HL-60/S4 treated with phorbol 12-myristate 13-acetate at 8.2 ng/mL for 4 days and 3 days (cell line): Measurements from ENCODE around the gene BCL2A1.
"Not testable (repeated sequence)": the region's sequence is repeated elsewhere in the genome, so short reads cannot be mapped to it uniquely, and the experiment has no call there.

Source experiments
- in situ Hi-C: fragments of 300-500 bp; cut with MboI; formaldehyde crosslinking; loops from 2 replicates; pipeline ENCODE4 v1.15.0; 2022; ENCODE audit warnings: low sequenced_read_pairs

Gene BCL2A1

GRCh38 chr15:79964232-79964805 is 6.7 kb downstream of the BCL2A1 start:
- in situ Hi-C loops: no loop called here

- in situ Hi-C loops: not testable (repeated sequence)
Observed at GRCh38 chr15:79962921-79963320, 8.1 kb downstream of the BCL2A1 start.

GRCh38 chr15:79962178-79962577 is 8.8 kb downstream of the BCL2A1 start:
- in situ Hi-C loops: no loop called here

GRCh38 chr15:79960502-79961212 is 10.3 kb downstream of the BCL2A1 start:
- in situ Hi-C loops: no loop called here

- in situ Hi-C loops: no loop called here
Observed at GRCh38 chr15:79957741-79958140, 13.3 kb downstream of the BCL2A1 start.

GRCh38 chr15:79956354-79956939 is 14.5 kb downstream of the BCL2A1 start:
- in situ Hi-C loops: no loop called here

GRCh38 chr15:79954661-79955060 is 16.3 kb downstream of the BCL2A1 start:
- in situ Hi-C loops: no loop called here

- in situ Hi-C loops: no loop called here
Observed at GRCh38 chr15:79953951-79954444, 17.0 kb downstream of the BCL2A1 start.

- in situ Hi-C loops: no loop called here
Observed at GRCh38 chr15:79952329-79952728, 18.7 kb downstream of the BCL2A1 start.

GRCh38 chr15:79950247-79950646 is 20.7 kb downstream of the BCL2A1 start:
- in situ Hi-C loops: no loop called here

GRCh38 chr15:79948761-79949160 is 22.2 kb downstream of the BCL2A1 start:
- in situ Hi-C loops: no loop called here

GRCh38 chr15:79948095-79948695 is 22.8 kb downstream of the BCL2A1 start:
- in situ Hi-C loops: no loop called here

GRCh38 chr15:79947009-79947408 is 24.0 kb downstream of the BCL2A1 start:
- in situ Hi-C loops: no loop called here

- in situ Hi-C loops: no loop called here
Observed at GRCh38 chr15:79944622-79945021, 26.4 kb downstream of the BCL2A1 start.

GRCh38 chr15:79943820-79944219 is 27.2 kb downstream of the BCL2A1 start:
- in situ Hi-C loops: no loop called here

GRCh38 chr15:79942741-79943481 is 28.1 kb downstream of the BCL2A1 start:
- in situ Hi-C loops: no loop called here

GRCh38 chr15:79939399-79939798 is 31.6 kb downstream of the BCL2A1 start:
- in situ Hi-C loops: no loop called here

GRCh38 chr15:79938143-79938542 is 32.9 kb downstream of the BCL2A1 start:
- in situ Hi-C loops: no loop called here

- in situ Hi-C loops: not testable (repeated sequence)
Observed at GRCh38 chr15:79935556-79936201, 35.3 kb downstream of the BCL2A1 start.

- in situ Hi-C loops: no loop called here
Observed at GRCh38 chr15:79933231-79933630, 37.8 kb downstream of the BCL2A1 start.

- in situ Hi-C loops: no loop called here
Observed at GRCh38 chr15:79932447-79932846, 38.5 kb downstream of the BCL2A1 start.
